HUES6 (cell line): ENCODE measurements around the gene RNASEH2C.
"Not testable (repeated sequence)": the region's sequence is repeated elsewhere in the genome, so short reads cannot be mapped to it uniquely, and the experiment has no call there.

ENCODE experiments used
- H3K27ac ChIP-seq: 2 replicates; pipeline ENCODE4 v1.7.0; 2013; ENCODE audit warnings: low read depth, mild to moderate bottlenecking, low read length, inconsistent platforms
- H3K27me3 ChIP-seq: 2 replicates; pipeline ENCODE4 v1.6.1; 2013; ENCODE audit warnings: low read length; ENCODE audit not compliant: control insufficient read depth, insufficient read depth
- H3K36me3 ChIP-seq: 2 replicates; pipeline ENCODE4 v1.6.1; 2013; ENCODE audit warnings: low read length; ENCODE audit not compliant: control insufficient read depth, insufficient read depth
- H3K4me1 ChIP-seq: 2 replicates; pipeline ENCODE4 v1.6.1; 2013; ENCODE audit warnings: low read length; ENCODE audit not compliant: control insufficient read depth, insufficient read depth
- H3K4me3 ChIP-seq: 2 replicates; pipeline ENCODE4 v1.5.1; 2013; ENCODE audit warnings: low read depth, low read length
- H3K9ac ChIP-seq: one replicate; pipeline ENCODE4 v1.6.1; 2013; ENCODE audit warnings: mild to moderate bottlenecking, low read length
- H3K9me3 ChIP-seq: 2 replicates; pipeline ENCODE4 v1.6.1; 2013; ENCODE audit warnings: low read depth, low read length; ENCODE audit not compliant: control insufficient read depth, insufficient read depth

RNASEH2C gene

GRCh38 chr11:65691847-65692246 lies 28.8 kb downstream of the RNASEH2C start:
- not testable (repeated sequence) for H3K36me3 ChIP-seq, H3K4me1 ChIP-seq, H3K9ac ChIP-seq, H3K4me3 ChIP-seq, H3K27me3 ChIP-seq, H3K27ac ChIP-seq, H3K9me3 ChIP-seq

- no peaks in the 10 kb centered on the region for H3K4me1 ChIP-seq
- no peaks in the 10 kb centered on the region for H3K9me3 ChIP-seq
- no peak overlapping the region for H3K4me3 ChIP-seq
- H3K9ac ChIP-seq, result no peak overlapping the region
- H3K27me3 ChIP-seq, result no peaks in the 10 kb centered on the region; the same call in 1 of the 2 replicates
- no peak overlapping the region for H3K27ac ChIP-seq
- no peaks in the 10 kb centered on the region for H3K36me3 ChIP-seq
Observed at GRCh38 chr11:65685981-65686380, 34.6 kb downstream of the RNASEH2C start.

- not testable (repeated sequence) for H3K9ac ChIP-seq, H3K27ac ChIP-seq, H3K27me3 ChIP-seq, H3K9me3 ChIP-seq, H3K4me1 ChIP-seq, H3K36me3 ChIP-seq, H3K4me3 ChIP-seq
Observed at GRCh38 chr11:65683480-65683879, 37.1 kb downstream of the RNASEH2C start.

- H3K27ac ChIP-seq, result no peak overlapping the region
- no peak overlapping the region for H3K4me3 ChIP-seq
- no peaks in the 10 kb centered on the region; the same call in 1 of the 2 replicates for H3K27me3 ChIP-seq
- H3K36me3 ChIP-seq, result no peaks in the 10 kb centered on the region
- no peaks in the 10 kb centered on the region for H3K4me1 ChIP-seq
- H3K9ac ChIP-seq, result no peak overlapping the region
- H3K9me3 ChIP-seq, result no peaks in the 10 kb centered on the region
Observed at GRCh38 chr11:65680192-65680743, 40.3 kb downstream of the RNASEH2C start.

- Histone ChIP-seq H3K27me3 (no peaks in the 10 kb centered on the region), H3K27ac (no peak overlapping the region), H3K9ac (no peak overlapping the region), H3K4me1 (no peaks in the 10 kb centered on the region), H3K9me3 (no peaks in the 10 kb centered on the region), H3K36me3 (no peaks in the 10 kb centered on the region), H3K4me3 (no peak overlapping the region)
Observed at GRCh38 chr11:65672982-65673381, 47.6 kb downstream of the RNASEH2C start.

- no peaks in the 10 kb centered on the region for H3K4me1 ChIP-seq
- no peaks in the 10 kb centered on the region for H3K9me3 ChIP-seq
- H3K27ac ChIP-seq, result no peak overlapping the region
- H3K9ac ChIP-seq, result no peak overlapping the region
- H3K27me3 ChIP-seq, result no peaks in the 10 kb centered on the region
- H3K36me3 ChIP-seq, result no peaks in the 10 kb centered on the region
- H3K4me3 ChIP-seq, result no peak overlapping the region
Observed at GRCh38 chr11:65672180-65672860, 48.3 kb downstream of the RNASEH2C start.
